GM03348 (cell line): Measurements from ENCODE around the gene ANKRD13D.
A peak's percentile ranks its signal among the peaks of the same experiment; 100 is the strongest.
"Not testable (repeated sequence)": the region's sequence is repeated elsewhere in the genome, so short reads cannot be mapped to it uniquely, and the experiment has no call there.

Experiments used
- DNase-seq: peaks from one replicate; pipeline ENCODE4 v3.0.0; 2012; ENCODE audit warnings: low spot score

The ANKRD13D gene

GRCh38 chr11:67317888-67318555, 28.9 kb downstream of the ANKRD13D start:
- DNase-seq, result no peak

- DNase-seq, result not testable (repeated sequence)
These were observed 29.8 kb downstream of the ANKRD13D start for GRCh38 chr11:67318876-67319275.

GRCh38 chr11:67320011-67320410, 30.9 kb downstream of the ANKRD13D start:
- no peak for DNase-seq

GRCh38 chr11:67320691-67321090, 31.6 kb downstream of the ANKRD13D start:
- no peak for DNase-seq

- DNase-seq, result no peak
These were observed 32.3 kb downstream of the ANKRD13D start for GRCh38 chr11:67321313-67321871.

- DNase-seq, result no peak
These were observed 32.9 kb downstream of the ANKRD13D start for GRCh38 chr11:67322049-67322448.

DNA sequence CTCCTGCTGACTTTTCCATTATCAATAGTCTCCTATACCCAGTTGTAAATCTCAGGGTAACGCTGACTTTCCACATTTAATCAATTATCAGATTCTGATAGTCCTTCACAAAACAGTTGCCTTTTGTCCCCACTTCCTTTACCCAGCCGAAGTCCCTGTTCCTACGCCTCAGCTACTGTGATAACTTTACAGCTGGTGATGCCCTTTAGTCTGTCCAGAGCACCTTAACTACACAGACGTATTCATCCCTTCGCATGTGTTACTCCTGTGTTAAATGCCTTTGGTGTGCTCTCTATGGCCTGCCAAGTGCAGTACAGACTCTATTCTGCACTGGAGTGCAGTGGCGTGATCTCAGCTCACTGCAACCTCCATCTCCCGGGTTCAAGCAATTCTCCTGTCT, 34.4 kb downstream of the ANKRD13D start:
- DNase-seq, result no peak

GRCh38 chr11:67332081-67332691, 43.1 kb downstream of the ANKRD13D start:
- no peak for DNase-seq

- no peak for DNase-seq
These were observed 48.2 kb downstream of the ANKRD13D start for GRCh38 chr11:67337257-67337656.

- no peak for DNase-seq
These were observed 55.2 kb downstream of the ANKRD13D start for GRCh38 chr11:67344264-67344663.

DNA sequence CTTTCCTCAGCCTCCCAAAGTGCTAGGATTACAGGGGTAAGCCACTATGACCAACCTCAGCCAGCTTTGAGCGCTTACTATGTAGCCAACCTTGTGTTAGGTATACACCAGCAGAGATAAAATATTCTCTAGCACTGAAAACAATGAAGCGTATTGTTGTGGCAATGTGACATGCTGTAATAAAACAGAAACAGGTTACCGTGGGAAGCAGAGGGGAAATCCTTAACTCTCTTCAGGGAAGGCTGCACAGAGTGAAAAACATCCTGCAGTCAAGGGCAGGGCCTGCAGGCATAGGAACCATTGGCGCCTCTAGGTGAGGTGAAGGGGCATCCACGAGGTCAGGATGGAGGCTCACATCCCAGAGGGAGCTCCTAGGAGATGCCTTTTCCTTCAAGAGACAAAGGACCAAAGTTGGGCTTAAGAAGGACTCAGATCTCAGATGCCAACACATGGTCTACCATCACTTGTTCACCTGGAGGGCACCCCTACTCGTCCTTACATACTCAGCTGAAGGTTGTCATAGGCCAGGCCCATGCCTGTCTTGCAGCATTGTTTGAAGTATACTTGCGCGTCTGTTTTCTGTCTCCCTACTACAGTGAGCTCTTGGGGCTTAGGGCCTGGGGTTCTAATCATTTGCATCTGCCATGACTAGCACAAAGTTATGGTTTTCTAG, 56.3 kb downstream of the ANKRD13D start:
- no peak for DNase-seq

GRCh38 chr11:67345920-67346819, 57.1 kb downstream of the ANKRD13D start:
- peak; percentile 61 for DNase-seq

GRCh38 chr11:67347964-67348749, 59.1 kb downstream of the ANKRD13D start:
- DNase-seq, result no peak

- no peak for DNase-seq
These were observed 59.9 kb downstream of the ANKRD13D start for GRCh38 chr11:67349036-67349435.

GRCh38 chr11:67349457-67349856, 60.4 kb downstream of the ANKRD13D start:
- no peak for DNase-seq

DNA sequence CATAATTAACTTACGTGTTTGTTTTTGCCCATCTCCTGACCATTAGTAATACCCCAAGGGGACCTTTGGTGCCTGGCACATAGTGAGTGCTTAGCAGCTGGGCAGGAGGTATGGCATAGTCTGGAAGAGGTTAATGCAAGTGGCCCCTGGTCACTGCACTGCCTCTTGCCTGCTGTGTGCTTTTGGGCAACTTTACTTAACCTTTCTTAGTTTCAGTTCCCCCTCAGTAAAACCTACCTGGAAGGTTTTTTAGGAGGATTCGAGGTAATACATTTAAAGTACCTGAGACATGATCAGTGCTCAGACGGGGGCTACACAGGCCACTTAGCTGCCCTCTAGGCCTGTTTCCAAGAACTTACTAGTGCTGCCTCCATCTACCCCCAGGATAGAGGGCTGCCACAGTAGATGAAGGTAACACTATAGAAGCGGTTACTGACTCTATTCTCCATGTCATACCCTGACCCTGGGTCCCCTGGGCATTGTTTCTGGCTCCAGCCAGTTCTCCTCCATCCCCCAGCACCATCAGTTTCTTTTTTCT, 60.9 kb downstream of the ANKRD13D start:
- DNase-seq, result no peak

DNA sequence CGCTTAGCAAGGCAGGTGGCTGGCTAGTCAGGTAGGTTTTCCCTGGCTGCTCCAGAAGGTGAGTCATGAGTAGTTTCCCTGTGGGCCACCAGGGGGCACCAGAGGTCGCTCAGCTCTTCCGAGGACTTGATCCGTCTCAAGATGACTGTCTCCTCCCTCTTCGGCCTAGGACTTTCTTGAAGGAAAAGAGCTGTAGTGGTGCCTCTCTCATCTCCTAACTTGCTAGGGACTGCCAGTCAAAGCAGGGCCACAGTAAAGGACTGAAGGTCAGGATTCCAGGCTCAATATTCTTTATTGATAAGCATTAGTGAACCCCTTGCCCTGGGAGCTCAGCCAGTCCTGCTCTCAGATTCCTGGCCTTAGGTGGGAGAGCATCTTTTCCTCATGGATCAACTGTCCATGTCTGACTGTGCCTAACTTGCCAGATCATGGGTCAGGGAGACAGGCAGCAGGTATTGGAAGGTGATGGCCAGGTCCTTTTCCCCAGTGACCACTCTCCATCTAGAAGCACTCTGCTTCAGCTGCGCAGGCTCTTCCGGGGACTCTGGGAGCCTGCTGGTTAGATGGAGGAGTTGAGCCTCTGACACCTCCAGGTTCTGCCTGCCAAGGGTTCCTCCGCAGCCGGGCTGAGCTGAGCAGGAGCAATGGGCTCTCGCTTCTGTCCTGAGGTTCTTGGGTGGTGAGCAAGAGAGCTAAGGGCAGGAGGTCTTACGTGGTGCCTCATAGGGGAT, 62.3 kb downstream of the ANKRD13D start:
- peak; percentile 86 for DNase-seq
